C4-2B (cell line): Measurements from ENCODE around the gene SLC16A8.
"Not testable (repeated sequence)": the region's sequence is repeated elsewhere in the genome, so short reads cannot be mapped to it uniquely, and the experiment has no call there.

Experiments used
- H3K27ac ChIP-seq: fragments of 450-650 bp; 2 replicates; pipeline ENCODE4 v1.5.1; 2017
- CTCF ChIP-seq: fragments of 450-650 bp; conservative IDR thresholded peaks from 2 replicates; pipeline ENCODE4 v1.5.1; 2017; ENCODE audit warnings: mild to moderate bottlenecking
- ZFX ChIP-seq: fragments of 450-650 bp; IDR thresholded peaks from 2 replicates; pipeline ENCODE4 v1.6.1; 2017

SLC16A8 gene

GRCh38 chr22:38041760-38042487 is 42.1 kb downstream of the SLC16A8 start:
- H3K27ac ChIP-seq = no peak overlapping the region
- TF ChIP-seq CTCF = no peak
- TF ChIP-seq ZFX = no peak

- H3K27ac ChIP-seq = no peak overlapping the region
- TF ChIP-seq ZFX (no peak), CTCF (no peak)
Observed at GRCh38 chr22:38040953-38041759, 42.8 kb downstream of the SLC16A8 start.

GRCh38 chr22:38038890-38039812 is 44.8 kb downstream of the SLC16A8 start:
- TF ChIP-seq CTCF (no peak), ZFX (no peak)
- no peak overlapping the region for H3K27ac ChIP-seq

GRCh38 chr22:38038426-38038825 is 45.6 kb downstream of the SLC16A8 start:
- H3K27ac ChIP-seq = no peak overlapping the region
- TF ChIP-seq ZFX = no peak
- TF ChIP-seq CTCF = no peak

- not testable (repeated sequence) for H3K27ac ChIP-seq
Observed at GRCh38 chr22:38037367-38038150, 46.4 kb downstream of the SLC16A8 start.

GRCh38 chr22:38036392-38037062 is 47.5 kb downstream of the SLC16A8 start:
- no peak overlapping the region for H3K27ac ChIP-seq
- no peak for TF ChIP-seq CTCF
- TF ChIP-seq ZFX = no peak

GRCh38 chr22:38035530-38035885 is 48.5 kb downstream of the SLC16A8 start:
- H3K27ac ChIP-seq = no peak overlapping the region
- TF ChIP-seq CTCF (no peak), ZFX (no peak)
